ENCODE data around the gene MAN2A1. TPM values are rescaled to one million over a fixed set of nuclear protein-coding genes. Genes with fewer than 3 reads are reported as not detected.
A peak's percentile ranks its signal among the peaks of the same experiment; 100 is the strongest.

The MAN2A1 gene
- total and polyA plus RNA-seq, 12 donors = 11.7 to 123 (median 83.2) TPM

DNA sequence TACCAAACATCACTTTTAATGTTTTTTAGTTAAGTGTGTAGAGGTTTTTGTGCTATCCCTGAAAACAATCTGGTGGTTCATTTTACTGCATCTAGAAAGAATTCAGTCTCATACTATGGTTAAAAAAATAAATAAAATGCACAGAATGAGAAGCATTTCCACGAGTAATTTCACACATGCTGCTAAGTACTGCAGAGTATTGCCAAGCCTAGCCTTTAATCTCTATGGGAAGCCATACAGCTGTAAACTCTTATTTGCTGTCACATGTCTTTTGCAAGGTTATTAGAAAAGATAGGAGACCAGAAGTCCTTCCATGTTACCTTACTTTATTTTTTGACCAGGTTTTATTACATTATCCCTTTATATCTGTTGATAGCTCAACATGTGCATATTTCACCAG, 37.6 kb upstream of the MAN2A1 start:
- TF ChIP-seq POLR2A (IDR thresholded peaks at IDR 0.05) = no peak
- TF ChIP-seq, protein P1, sequence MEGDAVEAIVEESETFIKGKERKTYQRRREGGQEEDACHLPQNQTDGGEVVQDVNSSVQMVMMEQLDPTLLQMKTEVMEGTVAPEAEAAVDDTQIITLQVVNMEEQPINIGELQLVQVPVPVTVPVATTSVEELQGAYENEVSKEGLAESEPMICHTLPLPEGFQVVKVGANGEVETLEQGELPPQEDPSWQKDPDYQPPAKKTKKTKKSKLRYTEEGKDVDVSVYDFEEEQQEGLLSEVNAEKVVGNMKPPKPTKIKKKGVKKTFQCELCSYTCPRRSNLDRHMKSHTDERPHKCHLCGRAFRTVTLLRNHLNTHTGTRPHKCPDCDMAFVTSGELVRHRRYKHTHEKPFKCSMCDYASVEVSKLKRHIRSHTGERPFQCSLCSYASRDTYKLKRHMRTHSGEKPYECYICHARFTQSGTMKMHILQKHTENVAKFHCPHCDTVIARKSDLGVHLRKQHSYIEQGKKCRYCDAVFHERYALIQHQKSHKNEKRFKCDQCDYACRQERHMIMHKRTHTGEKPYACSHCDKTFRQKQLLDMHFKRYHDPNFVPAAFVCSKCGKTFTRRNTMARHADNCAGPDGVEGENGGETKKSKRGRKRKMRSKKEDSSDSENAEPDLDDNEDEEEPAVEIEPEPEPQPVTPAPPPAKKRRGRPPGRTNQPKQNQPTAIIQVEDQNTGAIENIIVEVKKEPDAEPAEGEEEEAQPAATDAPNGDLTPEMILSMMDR (IDR thresholded peaks at IDR 0.05) = no peak
- no peaks in the 10 kb centered on the region for H3K27me3 ChIP-seq
- H3K9me3 ChIP-seq (replicated peaks in 1 of 3) = no peaks in the 10 kb centered on the region
- H3K27ac ChIP-seq = no peak overlapping the region
- H3K36me3 ChIP-seq (replicated peaks in 1 of 2) = no peaks in the 10 kb centered on the region
- intact Hi-C loops (cut with DNase I) = no loop called here
- no peak for DNase-seq
- no peak overlapping the region for H3K4me3 ChIP-seq
- WGBS, 4 donors = 43 to 55% (median 47%) methylated on average over 1 of the region's 1 CpG
- H3K4me1 ChIP-seq (replicated peaks in 1 of 2) = peaks cover 5 to 20% of the 10 kb centered on the region in 2 donors

DNA sequence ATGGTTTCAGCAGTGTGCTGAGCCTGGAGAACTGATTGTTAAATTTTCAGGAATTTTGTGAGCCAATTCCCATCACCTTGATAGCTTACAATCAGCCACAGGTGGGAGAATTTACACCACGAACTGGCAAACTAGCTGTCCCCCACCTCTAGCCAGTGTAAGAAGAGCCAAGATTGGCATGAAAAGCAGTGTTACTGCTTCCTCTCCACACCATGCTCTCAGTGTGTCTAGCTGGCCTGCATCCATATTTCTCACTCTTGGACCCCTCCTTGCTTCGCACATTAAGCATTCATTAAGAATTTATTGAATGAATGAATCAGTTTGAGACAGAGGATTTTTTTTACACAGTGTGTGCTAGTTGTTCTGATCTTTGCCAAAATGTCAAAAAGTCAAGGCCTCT, 36.7 kb upstream of the MAN2A1 start:
- Histone ChIP-seq H3K36me3 (replicated peaks in 1 of 2) (no peaks in the 10 kb centered on the region), H3K9me3 (replicated peaks in 1 of 3) (no peaks in the 10 kb centered on the region), H3K27me3 (no peaks in the 10 kb centered on the region), H3K4me1 (replicated peaks in 1 of 2) (peaks cover 9 to 27% of the 10 kb centered on the region in 2 donors), H3K27ac (no peak overlapping the region), H3K4me3 (no peak overlapping the region)
- DNase-seq = no peak
- TF ChIP-seq, protein P1 (IDR thresholded peaks at IDR 0.05) = no peak
- no peak for TF ChIP-seq POLR2A (IDR thresholded peaks at IDR 0.05)
- intact Hi-C loops (cut with DNase I) = no loop called here
- WGBS, 4 donors = 45 to 92% (median 56%) methylated on average over 2 of the region's 2 CpGs

DNA sequence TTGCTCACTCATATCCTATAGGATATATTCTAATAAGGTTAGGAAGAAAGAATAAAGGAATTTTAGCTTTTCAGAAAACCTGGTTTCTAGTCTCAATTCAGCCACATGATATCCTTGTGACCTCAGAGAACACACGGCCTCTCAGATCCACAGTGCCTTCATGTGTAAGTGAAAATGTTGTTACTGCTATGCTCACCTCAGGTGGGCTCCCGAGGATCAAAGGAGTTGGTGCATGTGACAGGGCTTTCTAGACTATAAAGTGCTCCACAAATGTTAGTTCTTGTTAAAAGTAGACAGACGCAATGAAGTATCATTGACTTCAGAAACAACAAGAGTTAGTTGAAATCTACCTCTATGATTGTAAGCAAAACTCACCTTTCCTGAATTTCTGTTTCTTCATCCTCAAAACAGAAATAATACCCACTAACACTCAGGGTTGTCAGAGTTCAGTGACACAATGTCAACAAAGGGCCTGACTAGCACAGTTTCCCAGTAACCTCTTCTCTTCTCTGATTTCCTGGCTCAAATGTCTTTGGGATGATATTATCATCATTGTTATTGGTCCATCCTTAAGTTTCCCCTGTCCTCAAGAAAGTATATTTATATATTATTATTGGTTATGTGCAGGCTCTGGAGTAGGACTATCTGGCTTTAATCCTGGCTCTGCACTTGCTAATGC, 36.0 kb upstream of the MAN2A1 start:
- H3K27ac ChIP-seq = peak overlapping the region in 2 of 5 donors; percentile 22 to 30
- H3K27me3 ChIP-seq = no peaks in the 10 kb centered on the region
- TF ChIP-seq, protein P1 (IDR thresholded peaks at IDR 0.05) = no peak
- TF ChIP-seq POLR2A (IDR thresholded peaks at IDR 0.05) = no peak
- H3K4me1 ChIP-seq (replicated peaks in 1 of 2) = peaks cover 9 to 27% of the 10 kb centered on the region in 2 donors
- no peaks in the 10 kb centered on the region for H3K9me3 ChIP-seq (replicated peaks in 1 of 3)
- no peak for DNase-seq
- no peaks in the 10 kb centered on the region for H3K36me3 ChIP-seq (replicated peaks in 1 of 2)
- no peak overlapping the region for H3K4me3 ChIP-seq
- WGBS, 4 donors = 73 to 88% (median 83%) methylated on average over 3 of the region's 3 CpGs
- intact Hi-C loops (cut with DNase I) = no loop called here

DNA sequence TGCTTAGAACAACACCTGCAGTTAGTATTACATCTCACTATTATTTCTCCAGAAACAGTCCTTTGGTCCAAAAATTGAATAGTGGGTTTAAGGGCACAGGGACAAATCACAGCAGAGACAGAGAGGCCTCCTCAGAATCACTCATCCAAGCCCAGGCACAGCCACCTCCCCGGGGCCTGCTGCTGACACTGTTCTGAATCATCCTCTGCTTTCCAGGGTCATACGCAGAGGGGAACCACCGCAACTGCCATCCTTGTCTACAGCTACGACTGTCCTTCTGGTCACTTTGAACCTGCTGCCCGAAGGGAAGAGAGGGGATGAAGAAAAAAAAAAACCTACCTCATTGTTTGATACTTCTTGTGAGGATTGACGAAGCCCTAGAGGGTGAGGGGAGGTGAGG, 35.3 kb upstream of the MAN2A1 start:
- no peaks in the 10 kb centered on the region for H3K27me3 ChIP-seq
- TF ChIP-seq, protein P1 (IDR thresholded peaks at IDR 0.05) = no peak
- peak in 1 of 2 donors; percentile 14 for TF ChIP-seq POLR2A (IDR thresholded peaks at IDR 0.05)
- H3K36me3 ChIP-seq (replicated peaks in 1 of 2) = no peaks in the 10 kb centered on the region
- H3K4me1 ChIP-seq (replicated peaks in 1 of 2) = peaks cover 9 to 27% of the 10 kb centered on the region in 2 donors
- no peak overlapping the region for H3K4me3 ChIP-seq
- WGBS, 4 donors = 40 to 67% (median 54%) methylated on average over 6 of the region's 6 CpGs
- DNase-seq = peak; percentile 79 to 89 (median 84)
- intact Hi-C loops (cut with DNase I) = no loop called here
- no peaks in the 10 kb centered on the region for H3K9me3 ChIP-seq (replicated peaks in 1 of 3)
- peak overlapping the region in 3 of 5 donors; percentile 22 to 62 (median 30) for H3K27ac ChIP-seq

All from adrenal gland (tissue), 12 donors.